HCT116 (cell line): ENCODE results near the gene TNF. TPM values are rescaled to one million over a fixed set of nuclear protein-coding genes. Genes with fewer than 3 reads are reported as not detected.

Source experiments
- ATAC-seq: fragments of 200-7000 bp; cut with Tn5 transposase; 2 replicates; pipeline ENCODE4 v1.9.1; 2020; ENCODE audit warnings: mild to moderate bottlenecking, moderate library complexity
- BruUV-seq: library from RNA; stranded (reverse); fragments of 400-500 nt; replicated peaks from 2 replicates; lab custom pipeline; 2021; lab: Mats Ljungman, UMichigan
- CTCF ChIA-PET: fragments of 300-600 bp; sonication (Branson Sonifier 250); formaldehyde crosslinking; loops from one replicate; lab custom pipeline; 2021; ENCODE audit warnings: antibody characterized with exemption; lab: Charles Lee
- POLR2A ChIA-PET: fragments of 300-600, 350-600 bp; sonication (Branson Sonifier 250); formaldehyde crosslinking; loops from one replicate; lab custom pipeline; 2021; ENCODE audit warnings: antibody characterized with exemption; lab: Charles Lee
- RAD21 ChIA-PET, 2 experiments: fragments of 300-600 bp; sonication (Branson Sonifier 250); formaldehyde crosslinking; loops; one replicate each; lab custom pipeline; 2023; ENCODE audit warnings: low total read pairs in 2 of 2; ENCODE audit not compliant: uncharacterized antibody in 2 of 2, unreplicated experiment in 2 of 2, low non-redundant PET in 1 of 2; lab: Charles Lee
- DNase-seq: peaks from one replicate; pipeline ENCODE4 v3.0.0-alpha.2; 2010; ENCODE audit warnings: low read depth, low spot score
- H2AFZ ChIP-seq: fragments of 200-600 bp; shearing (Covaris generic), sonication (generic); 2 replicates; pipeline ENCODE4 v1.6.1; 2017; ENCODE audit warnings: low read depth, mixed run types, mixed read lengths, antibody characterized with exemption, low read length; ENCODE audit not compliant: poor library complexity, severe bottlenecking
- H3K27ac ChIP-seq: 2 replicates; pipeline ENCODE4 v1.5.1; 2012; ENCODE audit warnings: low read depth, low read length
- H3K27me3 ChIP-seq: fragments of 200-600 bp; sonication (generic); 2 replicates; pipeline ENCODE4 v1.6.1; 2016; ENCODE audit warnings: mixed run types, low read length, mixed read lengths; ENCODE audit not compliant: insufficient read depth
- H3K36me3 ChIP-seq, 2 experiments: fragments of 200-500 bp in 1 of 2; fragments of 200-600 bp in 1 of 2; sonication (Bioruptor generic) in 1 of 2; sonication (generic) in 1 of 2; 2 replicates each; pipeline versions ENCODE4 v1.5.1 to v1.6.1; 2014 to 2016; ENCODE audit warnings: low read length in 2 of 2, inconsistent platforms in 1 of 2, mixed read lengths in 1 of 2, mixed run types in 1 of 2; ENCODE audit not compliant: insufficient read depth in 2 of 2, control insufficient read depth in 1 of 2
- H3K4me1 ChIP-seq, 2 experiments: fragments of 200-600 bp in 1 of 2; sonication (generic) in 1 of 2; 2 replicates each; pipeline versions ENCODE4 v1.5.1 to v1.6.1; 2012 to 2017; ENCODE audit warnings: low read length in 2 of 2, inconsistent platforms in 1 of 2, mild to moderate bottlenecking in 1 of 2, mixed read lengths in 1 of 2, mixed run types in 1 of 2, moderate library complexity in 1 of 2; ENCODE audit not compliant: insufficient read depth in 2 of 2, control insufficient read depth in 1 of 2
- H3K4me2 ChIP-seq: fragments of 200-600 bp; sonication (generic); 2 replicates; pipeline ENCODE4 v1.6.1; 2017; ENCODE audit warnings: mixed run types, low read length, mixed read lengths
- H3K4me3 ChIP-seq, 2 experiments: fragments of 200-600 bp in 1 of 2; sonication (generic) in 1 of 2; replicated peaks in 1 of 2; 2 replicates each; pipeline ENCODE4 v1.5.1; 2011 to 2016; ENCODE audit warnings: low read length in 2 of 2, control low read depth in 1 of 2, low read depth in 1 of 2, mild to moderate bottlenecking in 1 of 2, mixed read lengths in 1 of 2, mixed run types in 1 of 2
- H3K79me2 ChIP-seq: fragments of 200-600 bp; sonication (generic); 2 replicates; pipeline ENCODE4 v1.6.1; 2017; ENCODE audit warnings: mild to moderate bottlenecking, mixed run types, low read length, moderate library complexity, mixed read lengths; ENCODE audit not compliant: insufficient read depth
- H3K9ac ChIP-seq: fragments of 200-600 bp; sonication (generic); 2 replicates; pipeline ENCODE4 v1.6.1; 2016; ENCODE audit warnings: low read length, mixed read lengths
- H3K9me2 ChIP-seq: fragments of 200-600 bp; sonication (generic), shearing (Covaris generic); 2 replicates; pipeline ENCODE4 v1.6.1; 2017; ENCODE audit warnings: mixed run types, mild to moderate bottlenecking, moderate library complexity; ENCODE audit not compliant: insufficient read depth
- H3K9me3 ChIP-seq, 2 experiments: fragments of 200-500 bp in 1 of 2; fragments of 200-600 bp in 1 of 2; sonication (Bioruptor generic) in 1 of 2; sonication (generic) in 1 of 2; 2 replicates each; pipeline ENCODE4 v1.6.1; 2014 to 2017; ENCODE audit warnings: low read length in 2 of 2, mixed read lengths in 2 of 2, inconsistent platforms in 1 of 2, low read depth in 1 of 2, mild to moderate bottlenecking in 1 of 2, mixed run types in 1 of 2, moderate library complexity in 1 of 2; ENCODE audit not compliant: control insufficient read depth in 1 of 2, insufficient read depth in 1 of 2
- H4K20me1 ChIP-seq: fragments of 200-600 bp; sonication (generic), shearing (Covaris generic); 2 replicates; pipeline ENCODE4 v1.6.1; 2017; ENCODE audit warnings: mixed run types, mild to moderate bottlenecking, moderate library complexity; ENCODE audit not compliant: insufficient read depth
- CBX3 ChIP-seq: IDR thresholded peaks from 2 replicates; pipeline ENCODE4 v1.6.1; 2012; ENCODE audit warnings: low read depth
- CEBPB ChIP-seq: IDR thresholded peaks from 2 replicates; pipeline ENCODE4 v1.6.1; 2012; ENCODE audit warnings: low read depth
- ELF1 ChIP-seq: IDR thresholded peaks from 2 replicates; pipeline ENCODE4 v1.6.1; 2012; ENCODE audit warnings: low read depth, borderline replicate concordance
- FOSL1 ChIP-seq: IDR thresholded peaks from 2 replicates; pipeline ENCODE4 v1.6.1; 2012; ENCODE audit warnings: low read depth
- JUND ChIP-seq: IDR thresholded peaks from 2 replicates; pipeline ENCODE4 v1.6.1; 2012
- MAX ChIP-seq: IDR thresholded peaks from 2 replicates; pipeline ENCODE4 v1.6.1; 2012
- POLR2A ChIP-seq: IDR thresholded peaks from 2 replicates; pipeline ENCODE4 v1.7.0; 2011; ENCODE audit warnings: borderline replicate concordance; ENCODE audit not compliant: insufficient read depth, insufficient read length; ENCODE audit errors: extremely low read depth
- REST ChIP-seq: IDR thresholded peaks from 2 replicates; pipeline ENCODE4 v1.6.1; 2012; ENCODE audit warnings: low read depth
- SIN3A ChIP-seq: IDR thresholded peaks from 2 replicates; pipeline ENCODE4 v1.6.1; 2012; ENCODE audit warnings: low read depth
- SP1 ChIP-seq: IDR thresholded peaks from 2 replicates; pipeline ENCODE4 v1.6.1; 2012; ENCODE audit warnings: low read depth
- SRF ChIP-seq: IDR thresholded peaks from 2 replicates; pipeline ENCODE4 v1.6.1; 2012; ENCODE audit warnings: low read depth
- YY1 ChIP-seq: IDR thresholded peaks from 2 replicates; pipeline ENCODE4 v1.6.1; 2011; ENCODE audit warnings: low read length, low read depth, moderate library complexity, mild to moderate bottlenecking; ENCODE audit not compliant: insufficient replicate concordance; ENCODE audit errors: extremely low read depth
- ZFX ChIP-seq: fragments of 450-650 bp; IDR thresholded peaks from 2 replicates; pipeline ENCODE4 v1.6.1; 2017
- intact Hi-C: fragments of 100-400 bp; cut with micrococcal nuclease; formaldehyde crosslinking; loops from 2 replicates; pipeline ENCODE4 v1.10.0; 2022
- total RNA-seq: library from RNA; stranded (reverse); gene quantifications from one replicate; pipeline ENCODE4 v1.2.1, GENCODE V29; 2021; ENCODE audit not compliant: unreplicated experiment
- TF ChIP-seq, protein P1 (sequence below), 3 experiments: fragments of 200-600 bp in 1 of 3; sonication (generic) in 1 of 3; IDR thresholded peaks in 2 of 3; conservative IDR thresholded peaks in 1 of 3; 2 replicates each; pipeline ENCODE4 v1.5.1; 2012 to 2017; ENCODE audit warnings: low read depth in 2 of 3, low read length in 2 of 3, antibody characterized with exemption in 1 of 3, borderline replicate concordance in 1 of 3, control low read depth in 1 of 3, mild to moderate bottlenecking in 1 of 3, mixed read lengths in 1 of 3, mixed run types in 1 of 3, moderate library complexity in 1 of 3; ENCODE audit not compliant: insufficient read depth in 1 of 3

The TNF gene
- total RNA-seq, 1 experiment from 2014 or later, result 0.59 TPM

GRCh38 chr6:31559958-31560696 lies 15.2 kb upstream of the TNF start:
- H3K27ac ChIP-seq, result no peak overlapping the region
- no peak for DNase-seq
- peak overlapping the region; percentile 31 for H3K9ac ChIP-seq

GRCh38 chr6:31560697-31561058 lies 14.7 kb upstream of the TNF start:
- no TSS peak for BruUV-seq
- H3K9ac ChIP-seq, result peak overlapping the region; percentile 31
- ChIA-PET CTCF (no interaction called here), RAD21 (no interaction called here), POLR2A (no interaction called here)
- H3K9me3 ChIP-seq, result no peaks in the 10 kb centered on the region
- peaks cover 16 to 20% of the 10 kb centered on the region in 2 experiments for H3K36me3 ChIP-seq
- TF ChIP-seq MAX (no peak), CEBPB (no peak), ZFX (no peak), ELF1 (no peak), YY1 (no peak), CBX3 (no peak), FOSL1 (no peak), JUND (no peak), POLR2A (no peak), SRF (no peak), REST (no peak), SIN3A (no peak), SP1 (no peak)
- TF ChIP-seq, protein P1, sequence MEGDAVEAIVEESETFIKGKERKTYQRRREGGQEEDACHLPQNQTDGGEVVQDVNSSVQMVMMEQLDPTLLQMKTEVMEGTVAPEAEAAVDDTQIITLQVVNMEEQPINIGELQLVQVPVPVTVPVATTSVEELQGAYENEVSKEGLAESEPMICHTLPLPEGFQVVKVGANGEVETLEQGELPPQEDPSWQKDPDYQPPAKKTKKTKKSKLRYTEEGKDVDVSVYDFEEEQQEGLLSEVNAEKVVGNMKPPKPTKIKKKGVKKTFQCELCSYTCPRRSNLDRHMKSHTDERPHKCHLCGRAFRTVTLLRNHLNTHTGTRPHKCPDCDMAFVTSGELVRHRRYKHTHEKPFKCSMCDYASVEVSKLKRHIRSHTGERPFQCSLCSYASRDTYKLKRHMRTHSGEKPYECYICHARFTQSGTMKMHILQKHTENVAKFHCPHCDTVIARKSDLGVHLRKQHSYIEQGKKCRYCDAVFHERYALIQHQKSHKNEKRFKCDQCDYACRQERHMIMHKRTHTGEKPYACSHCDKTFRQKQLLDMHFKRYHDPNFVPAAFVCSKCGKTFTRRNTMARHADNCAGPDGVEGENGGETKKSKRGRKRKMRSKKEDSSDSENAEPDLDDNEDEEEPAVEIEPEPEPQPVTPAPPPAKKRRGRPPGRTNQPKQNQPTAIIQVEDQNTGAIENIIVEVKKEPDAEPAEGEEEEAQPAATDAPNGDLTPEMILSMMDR (IDR thresholded peaks at IDR 0.05 in 2 of 3, conservative IDR thresholded peaks at IDR 0.05 in 1 of 3; ENCODE audit: borderline replicate concordance in 1 of 3, insufficient read depth in 1 of 3, low read depth in 2 of 3, low read length in 2 of 3), result no peak
- H3K4me3 ChIP-seq, result 0 out of 4 replicates have a peak overlapping the region, but pooled peaks of 1 of the 2 experiments have one; percentile 24
- H3K4me1 ChIP-seq, result peaks cover 5 to 24% of the 10 kb centered on the region in 2 experiments; a peak in 3 of 4 replicates
- no peaks in the 10 kb centered on the region for H4K20me1 ChIP-seq
- ATAC-seq (peak; percentile 28; the same call in 1 of the 2 replicates), DNase-seq (no peak)
- no peak overlapping the region for H2AFZ ChIP-seq
- intact Hi-C loops, result no loop called here
- peak overlapping the region; percentile 72 for H3K4me2 ChIP-seq
- no peaks in the 10 kb centered on the region for H3K27me3 ChIP-seq
- H3K79me2 ChIP-seq, result peaks cover 6% of the 10 kb centered on the region; the same call in 1 of the 2 replicates
- H3K9me2 ChIP-seq, result no peaks in the 10 kb centered on the region
- no peak overlapping the region for H3K27ac ChIP-seq

More at GRCh38 chr6:31559958-31560696, 15.2 kb upstream of the TNF start:
- H3K9me3 ChIP-seq, result no peaks in the 10 kb centered on the region
- RAD21 ChIA-PET, result no interaction called here
- H3K9me2 ChIP-seq, result no peaks in the 10 kb centered on the region
- H2AFZ ChIP-seq, result no peak overlapping the region
- CTCF ChIA-PET, result no interaction called here
- BruUV-seq, result no TSS peak
- peak; percentile 72 for ATAC-seq
- no peaks in the 10 kb centered on the region for H4K20me1 ChIP-seq
- H3K36me3 ChIP-seq, result peaks cover 16 to 20% of the 10 kb centered on the region in 2 experiments
- intact Hi-C loops, result no loop called here
- POLR2A ChIA-PET, result no interaction called here
- H3K4me3 ChIP-seq, result peak overlapping the region in 1 of 2 experiments; percentile 24; a peak in 1 of 4 replicates
- TF ChIP-seq JUND (peak; percentile 45), FOSL1 (peak; percentile 39; the same call in 1 of the 2 replicates), SIN3A (no peak)
- H3K79me2 ChIP-seq, result peaks cover 6% of the 10 kb centered on the region; the same call in 1 of the 2 replicates
- peaks cover 5 to 24% of the 10 kb centered on the region in 2 experiments; a peak in 3 of 4 replicates for H3K4me1 ChIP-seq
- H3K4me2 ChIP-seq, result peak overlapping the region; percentile 72
- H3K27me3 ChIP-seq, result no peaks in the 10 kb centered on the region
